HG02610 (cell line): ENCODE results near the gene ECHDC1.
"Not testable (repeated sequence)": the region's sequence is repeated elsewhere in the genome, so short reads cannot be mapped to it uniquely, and the experiment has no call there.

Experiments used
- ATAC-seq: cut with Tn5 transposase; IDR thresholded peaks from one replicate; pipeline ENCODE4 v1.9.1; 2021; ENCODE audit warnings: mild to moderate bottlenecking, moderate library complexity; ENCODE audit not compliant: unreplicated experiment

The ECHDC1 gene, protein sequence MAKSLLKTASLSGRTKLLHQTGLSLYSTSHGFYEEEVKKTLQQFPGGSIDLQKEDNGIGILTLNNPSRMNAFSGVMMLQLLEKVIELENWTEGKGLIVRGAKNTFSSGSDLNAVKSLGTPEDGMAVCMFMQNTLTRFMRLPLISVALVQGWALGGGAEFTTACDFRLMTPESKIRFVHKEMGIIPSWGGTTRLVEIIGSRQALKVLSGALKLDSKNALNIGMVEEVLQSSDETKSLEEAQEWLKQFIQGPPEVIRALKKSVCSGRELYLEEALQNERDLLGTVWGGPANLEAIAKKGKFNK

DNA sequence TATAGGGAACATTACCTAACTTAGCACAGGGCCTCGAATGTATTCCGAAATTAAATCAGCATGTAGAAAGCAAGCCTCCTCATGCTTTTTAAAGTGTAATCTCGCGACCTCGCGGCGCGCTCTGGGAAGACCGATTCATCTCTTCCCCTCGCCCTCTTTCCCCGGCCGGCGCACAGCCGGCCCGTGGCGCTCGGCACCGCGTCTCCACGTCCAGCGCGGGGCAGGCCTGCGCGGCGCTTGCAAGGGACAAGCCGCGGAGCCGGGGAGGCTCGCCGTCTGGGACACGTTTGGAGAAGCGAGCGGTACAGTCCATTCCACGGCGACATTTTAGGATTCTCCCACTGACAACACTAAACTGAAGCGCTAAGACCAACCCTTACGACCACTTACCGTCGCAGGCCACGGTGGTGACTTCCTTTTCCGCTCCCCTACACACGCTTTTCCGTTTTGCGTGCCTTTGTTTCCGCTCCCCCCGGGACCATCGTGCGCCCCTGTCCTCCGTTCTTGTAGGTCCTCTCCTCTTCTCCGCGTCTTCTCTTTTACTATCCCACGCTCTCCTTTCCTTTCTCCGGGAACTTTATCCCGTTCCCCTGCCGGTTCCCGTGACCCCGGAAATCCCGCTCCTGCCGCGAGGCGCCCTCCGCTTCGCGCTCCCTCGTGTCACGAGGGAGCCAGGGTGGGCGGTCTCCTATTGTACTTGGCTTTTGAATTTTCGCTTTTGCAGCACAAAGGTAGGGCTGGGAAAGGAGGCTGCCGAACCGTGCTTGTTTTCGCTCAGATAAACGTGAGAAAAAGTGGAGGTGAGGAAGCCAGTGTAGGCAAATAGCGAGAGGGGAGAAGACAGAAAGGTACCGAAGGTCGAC lies at the start of gene ECHDC1:
ECHDC1 (minus strand) TSS at position 664 of the 863 bp plus-strand sequence. CDS start 12,581 bp downstream, outside the sequence.
- ATAC-seq, result peak; percentile 65

DNA sequence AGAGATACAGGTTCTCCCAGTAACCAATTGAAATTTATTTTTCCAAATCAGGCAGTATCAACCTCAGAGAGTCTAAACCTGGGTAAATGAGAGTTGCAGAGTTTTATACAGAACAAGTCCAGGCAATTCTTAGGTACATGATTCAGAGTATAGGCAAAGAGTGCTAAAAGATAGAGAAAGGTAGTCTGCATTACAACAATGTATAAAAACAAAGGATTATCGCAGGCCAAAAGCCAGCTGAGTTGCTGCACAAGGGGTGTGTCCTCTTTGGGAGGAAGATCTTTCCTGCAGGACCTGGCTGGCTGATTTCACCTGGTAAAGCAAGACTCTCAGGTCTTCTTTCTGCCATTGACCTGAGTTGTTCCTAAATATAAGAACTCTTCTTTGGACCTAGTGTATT lies 48.9 kb upstream of the ECHDC1 start:
- ATAC-seq, result no peak

DNA sequence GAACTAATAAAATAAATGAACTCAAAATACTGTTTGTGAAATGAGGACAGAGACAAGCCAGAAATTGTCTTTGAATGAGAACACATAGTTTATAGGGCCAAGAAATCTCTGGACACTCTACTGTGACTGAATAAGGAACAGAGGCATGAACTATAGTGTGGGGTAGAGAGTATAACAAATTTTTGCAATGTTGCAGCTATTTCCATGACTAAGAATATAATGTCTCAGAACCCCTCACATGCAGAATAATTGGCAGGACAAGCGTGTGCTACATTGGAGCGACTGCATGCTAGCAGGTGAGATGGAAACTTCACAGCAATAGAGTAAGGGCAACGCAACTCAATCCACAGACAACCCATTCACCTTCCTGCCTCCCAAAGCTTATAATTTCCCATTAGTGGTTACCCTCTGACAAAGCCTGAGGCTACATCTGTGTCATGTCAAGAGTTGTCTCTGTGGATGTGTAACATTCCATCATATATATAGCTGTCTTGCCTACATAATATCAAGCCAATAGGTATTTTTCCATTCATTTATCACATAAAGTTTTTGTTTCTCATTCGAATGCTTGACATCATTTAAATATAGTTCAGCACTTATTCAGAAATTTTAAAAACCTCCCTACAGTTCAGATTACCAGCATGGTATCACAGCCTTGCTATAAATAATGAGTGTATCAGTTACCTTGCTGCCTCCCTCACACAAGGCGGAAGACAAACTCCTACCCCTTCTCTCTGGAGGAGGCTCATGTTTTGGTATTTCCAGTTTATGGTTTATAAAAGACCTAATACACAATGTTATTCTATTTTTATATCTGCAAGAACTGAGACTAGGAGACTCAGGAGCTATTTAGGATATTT lies 47.9 kb upstream of the ECHDC1 start:
- no peak for ATAC-seq

DNA sequence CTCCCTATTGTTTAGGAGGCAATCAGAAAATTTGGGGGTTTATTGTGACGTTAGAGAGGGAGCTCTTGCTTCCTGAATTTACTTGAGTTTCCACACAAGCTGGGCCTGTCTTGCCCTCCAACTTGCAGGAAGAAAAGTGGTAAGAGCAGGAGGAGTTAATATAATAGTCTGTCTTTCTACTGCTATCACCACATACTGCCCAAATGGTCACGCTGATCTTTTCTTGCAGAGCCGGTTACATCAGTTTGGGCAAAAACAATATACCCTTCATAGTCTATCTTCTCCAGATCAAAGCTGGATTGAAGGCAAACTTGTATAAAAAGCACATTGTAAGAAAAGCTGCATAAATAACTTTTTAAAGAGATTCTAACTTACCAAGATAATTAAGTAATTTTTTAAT lies 46.3 kb upstream of the ECHDC1 start:
- no peak for ATAC-seq

DNA sequence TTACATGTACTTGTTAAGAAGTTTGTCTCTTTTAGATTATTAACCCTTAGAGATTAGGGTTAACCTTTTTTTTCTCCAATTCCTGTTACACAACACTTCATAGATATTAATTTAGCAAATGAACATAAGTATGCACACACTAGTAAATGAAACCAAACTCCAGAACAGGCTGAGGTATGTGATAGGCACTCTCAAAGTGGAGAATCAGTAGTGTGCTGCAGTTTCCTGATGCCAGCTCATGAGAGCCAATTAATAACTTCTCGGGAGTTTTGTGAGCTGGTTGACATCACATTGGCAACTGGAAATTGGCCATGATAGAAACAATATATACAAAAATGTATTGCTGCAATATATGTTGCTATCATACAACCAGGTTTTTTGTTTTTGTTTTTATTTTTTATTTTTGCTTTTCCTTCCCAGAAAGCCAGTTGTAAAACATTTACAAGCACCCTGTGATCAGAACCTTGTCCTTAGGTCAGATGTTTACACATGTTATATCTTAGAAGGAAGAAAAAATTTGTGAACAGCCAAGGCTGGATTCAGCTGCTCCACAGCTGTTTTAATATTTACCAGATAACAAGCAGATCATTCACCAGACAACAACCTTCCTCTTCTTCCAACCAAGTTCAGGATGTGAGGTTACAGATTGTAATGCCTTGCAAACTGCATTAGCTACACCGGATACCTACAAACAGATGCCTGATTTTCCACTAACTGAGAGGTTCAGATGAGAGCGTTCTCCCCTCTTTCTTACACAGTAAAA lies 42.4 kb upstream of the ECHDC1 start:
- ATAC-seq, result no peak

DNA sequence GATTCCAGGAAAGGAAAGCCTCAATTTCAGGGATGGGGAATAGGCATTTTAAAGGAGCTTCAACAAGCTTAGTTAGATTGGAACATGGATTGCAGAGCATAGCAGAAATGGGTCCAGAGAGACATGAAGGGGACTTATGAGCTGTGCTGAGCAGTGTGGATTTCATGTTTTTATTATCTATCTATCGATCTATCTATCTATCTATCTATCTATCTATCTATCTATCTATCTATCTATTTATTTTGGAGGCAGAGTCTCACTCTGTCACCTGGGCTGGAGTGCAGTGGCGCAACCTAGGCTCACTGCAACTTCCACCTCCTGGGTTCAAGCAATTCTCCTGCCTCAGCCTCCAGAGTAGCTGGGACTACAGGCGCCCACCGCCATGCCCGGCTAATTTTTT lies 41.4 kb upstream of the ECHDC1 start:
- not testable (repeated sequence) for ATAC-seq

DNA sequence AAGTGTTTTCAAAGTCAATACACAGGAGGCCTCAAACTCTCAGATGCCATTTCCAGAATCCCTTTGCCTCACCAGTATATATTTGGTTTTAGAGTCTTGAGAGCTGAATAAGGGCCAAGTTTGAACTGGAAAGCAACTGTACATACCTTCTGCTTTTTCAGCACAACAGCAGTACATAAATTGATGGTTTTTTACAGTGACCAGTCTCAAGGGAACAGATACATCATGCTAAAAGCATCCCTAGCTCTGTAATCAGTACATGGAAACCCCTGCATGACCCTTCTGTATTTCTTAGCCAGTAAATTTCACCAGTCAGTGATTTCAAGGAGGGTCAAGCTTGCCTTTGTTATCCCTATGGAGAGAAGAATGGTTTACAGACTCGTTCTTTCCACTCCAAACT lies 40.6 kb upstream of the ECHDC1 start:
- no peak for ATAC-seq

DNA sequence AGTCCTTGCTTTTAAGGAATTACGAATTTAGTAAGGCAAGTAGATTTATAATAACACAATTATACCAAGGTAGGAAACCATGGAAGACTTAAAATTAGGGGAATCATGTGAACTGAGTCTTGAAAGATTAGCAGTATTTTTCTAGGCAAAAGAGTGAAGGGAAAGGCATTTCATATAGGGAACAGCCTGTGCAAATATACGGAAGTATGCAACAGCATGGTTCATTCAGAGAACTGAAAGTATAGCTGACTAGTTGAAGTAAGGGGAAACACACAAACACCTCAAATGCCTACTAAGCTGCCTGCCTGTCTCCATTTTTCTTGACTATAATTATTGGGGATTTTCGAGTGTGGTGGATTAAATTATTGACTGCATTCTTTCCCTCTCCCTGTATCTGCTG lies 39.0 kb upstream of the ECHDC1 start:
- no peak for ATAC-seq

DNA sequence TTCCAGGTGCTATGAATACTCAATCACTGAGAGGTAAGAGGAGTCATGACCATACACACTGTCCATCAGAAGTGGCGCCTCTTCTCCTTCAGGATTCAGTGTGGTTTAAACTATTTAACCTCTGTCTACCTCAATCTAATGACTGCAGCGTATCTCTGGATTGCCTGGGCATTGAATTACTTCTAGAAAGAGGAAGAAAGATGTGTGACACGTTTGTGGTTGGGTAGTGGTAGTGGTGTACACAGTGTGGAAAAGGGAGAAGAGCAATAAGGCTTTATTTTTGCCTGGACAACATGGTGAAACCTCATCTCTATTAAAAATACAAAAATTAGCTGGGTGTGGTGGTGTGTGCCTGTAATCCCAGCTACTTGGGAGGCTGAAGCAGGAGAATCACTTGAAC lies 38.0 kb upstream of the ECHDC1 start:
- ATAC-seq, result no peak

DNA sequence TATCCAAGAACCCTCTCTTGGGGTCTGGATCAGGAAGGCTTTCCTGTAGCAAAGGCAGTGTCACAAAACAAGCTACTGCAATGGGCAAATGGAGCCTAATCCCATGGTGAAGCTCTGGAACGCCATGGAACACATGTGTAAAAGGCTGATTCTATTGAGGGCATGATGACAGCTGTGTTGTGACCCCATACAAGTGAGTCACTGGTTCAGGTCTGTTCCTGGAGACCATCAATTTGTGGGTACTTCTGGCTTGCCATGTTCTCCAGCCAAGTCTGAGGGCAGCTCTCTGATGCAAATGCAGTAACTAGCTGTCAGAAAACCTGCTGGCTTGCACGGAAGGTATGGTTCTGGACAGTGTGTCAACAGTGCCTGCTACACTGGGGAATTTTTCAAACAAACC lies 33.3 kb upstream of the ECHDC1 start:
- ATAC-seq, result no peak

DNA sequence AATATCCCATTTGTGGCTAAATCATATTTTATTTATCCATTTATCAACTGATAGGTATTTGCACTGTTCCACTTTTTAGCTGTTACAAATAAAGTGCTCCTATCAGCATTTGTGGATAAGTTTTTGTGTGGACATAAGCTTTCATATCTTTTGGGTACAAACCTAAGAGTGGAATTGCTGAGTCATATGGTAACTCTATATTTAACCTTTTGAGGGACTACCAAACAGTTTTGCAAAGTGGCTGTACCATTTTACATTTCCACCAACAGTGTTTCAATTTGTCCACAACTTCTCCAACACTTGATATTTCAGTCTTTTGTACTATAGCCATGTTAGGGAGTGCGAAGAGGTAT lies 23.6 kb upstream of the ECHDC1 start:
- ATAC-seq, result no peak

DNA sequence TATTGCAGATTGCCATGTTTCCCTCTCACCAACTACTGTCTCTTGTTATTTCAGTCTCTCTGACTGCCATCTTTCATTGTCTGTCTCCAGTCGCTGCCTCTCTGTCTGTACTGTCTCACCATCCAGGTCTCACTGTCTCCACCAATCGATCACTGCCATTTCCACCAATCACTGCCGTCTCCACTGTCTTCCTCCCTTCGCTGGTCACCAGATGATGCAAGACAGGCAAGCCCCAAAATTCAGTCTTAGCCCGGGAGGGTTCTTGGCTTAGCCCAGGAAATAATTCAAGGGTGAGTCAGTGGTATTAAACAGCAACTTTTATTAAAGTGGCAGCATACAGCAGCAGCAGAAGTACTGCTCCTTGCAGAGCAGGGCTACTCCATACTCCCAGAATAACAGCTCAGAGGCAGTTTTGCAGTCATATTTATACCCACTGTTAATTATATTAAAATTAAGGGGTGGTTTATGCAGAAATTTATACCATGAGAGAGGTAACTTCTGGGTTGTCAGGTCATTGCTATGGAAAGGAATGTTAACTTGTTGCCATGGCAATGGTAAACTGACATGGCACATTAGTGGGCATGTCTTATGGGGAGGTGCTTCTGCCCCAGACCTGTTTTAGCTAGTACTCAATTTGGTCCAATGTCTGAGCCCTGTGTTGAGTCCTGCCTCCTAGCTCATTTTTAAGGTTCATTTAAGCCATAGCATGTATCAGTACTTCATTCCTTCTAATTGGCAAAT lies 23.0 kb upstream of the ECHDC1 start:
- no peak for ATAC-seq

DNA sequence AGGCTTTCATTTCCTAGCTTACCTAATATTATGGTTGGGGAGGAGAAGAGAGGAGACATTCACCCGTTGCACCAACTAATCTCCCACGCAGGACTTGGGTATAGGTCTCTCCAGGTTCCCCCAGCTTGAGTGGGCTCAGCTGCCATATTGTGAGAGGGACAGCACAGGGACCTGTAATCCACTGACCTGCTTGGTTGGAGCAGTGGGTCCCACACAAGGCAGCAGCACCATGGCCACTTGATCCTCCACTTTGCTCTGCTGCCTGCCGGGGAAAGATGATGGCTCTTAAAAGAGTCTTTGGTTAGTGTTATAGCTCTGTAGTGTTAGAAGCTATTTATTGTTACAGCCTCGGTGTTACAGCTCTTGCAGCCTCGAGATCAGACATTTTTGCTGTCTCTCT lies 22.5 kb upstream of the ECHDC1 start:
- no peak for ATAC-seq

DNA sequence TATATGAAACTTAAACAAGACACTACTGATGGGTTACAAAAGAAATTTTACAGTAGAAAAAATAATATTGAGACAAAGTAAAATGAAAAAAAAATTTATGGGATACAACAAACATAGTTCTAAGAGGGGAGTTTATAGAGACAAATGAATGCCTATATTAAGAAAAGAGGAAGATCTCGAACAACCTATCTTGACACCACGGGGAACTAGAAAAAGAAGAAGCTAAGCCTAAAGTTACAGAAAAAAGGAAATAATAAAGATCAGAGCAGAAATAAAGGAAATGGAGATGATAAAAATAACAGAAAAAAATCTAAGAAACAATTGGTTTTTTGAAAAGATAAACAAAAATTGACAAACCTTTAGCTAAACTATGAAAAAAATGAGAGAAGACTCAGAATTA lies 9.1 kb upstream of the ECHDC1 start:
- no peak for ATAC-seq

DNA sequence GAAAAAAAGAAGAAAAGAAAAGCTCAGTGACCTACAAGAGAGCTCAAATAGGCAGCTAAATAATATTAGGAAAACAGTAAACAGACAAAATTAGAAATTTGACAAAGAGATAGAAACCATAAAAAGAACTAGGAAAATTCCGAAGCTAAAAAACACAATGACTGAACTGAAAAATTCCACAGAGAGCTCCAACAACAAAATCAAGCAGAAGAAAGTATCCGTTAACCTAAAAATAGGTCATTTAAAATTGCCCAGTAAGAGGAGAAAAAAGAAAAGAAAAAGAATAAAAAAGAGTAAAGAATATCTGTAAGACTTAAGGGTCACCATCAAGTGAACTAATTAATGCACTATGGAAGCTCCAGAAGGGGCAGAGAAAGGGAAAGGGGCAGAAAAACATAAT lies 6.6 kb upstream of the ECHDC1 start:
- no peak for ATAC-seq

DNA sequence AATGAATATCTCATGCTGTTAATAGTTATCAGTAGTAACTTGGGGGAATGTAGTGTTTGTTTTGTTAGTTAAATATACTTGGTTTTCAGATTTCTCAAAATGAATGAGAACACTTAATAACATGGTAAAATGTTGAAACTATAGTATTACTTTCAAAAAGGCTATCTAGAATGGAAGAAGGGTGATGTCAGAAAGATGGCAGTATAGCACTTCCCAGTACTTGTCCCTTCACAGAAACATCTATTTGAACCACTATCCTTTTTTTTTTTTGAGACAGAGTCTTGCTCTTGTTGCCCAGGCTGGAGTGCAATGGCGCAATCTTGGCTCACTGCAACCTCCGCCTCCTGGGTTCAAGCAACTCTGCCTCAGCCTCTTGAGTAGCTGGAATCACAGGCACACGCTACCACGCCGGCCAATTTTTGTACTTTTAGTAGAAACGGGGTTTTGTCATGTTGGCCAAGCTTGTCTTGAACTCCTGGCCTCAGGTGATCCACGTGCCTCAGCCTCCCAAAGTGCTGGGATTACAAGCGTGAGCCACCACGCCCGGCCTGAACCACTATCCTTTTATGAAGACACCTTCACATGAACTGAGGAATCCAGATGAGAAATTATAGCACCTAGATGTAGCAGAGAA lies 4.7 kb upstream of the ECHDC1 start:
- ATAC-seq, result no peak

DNA sequence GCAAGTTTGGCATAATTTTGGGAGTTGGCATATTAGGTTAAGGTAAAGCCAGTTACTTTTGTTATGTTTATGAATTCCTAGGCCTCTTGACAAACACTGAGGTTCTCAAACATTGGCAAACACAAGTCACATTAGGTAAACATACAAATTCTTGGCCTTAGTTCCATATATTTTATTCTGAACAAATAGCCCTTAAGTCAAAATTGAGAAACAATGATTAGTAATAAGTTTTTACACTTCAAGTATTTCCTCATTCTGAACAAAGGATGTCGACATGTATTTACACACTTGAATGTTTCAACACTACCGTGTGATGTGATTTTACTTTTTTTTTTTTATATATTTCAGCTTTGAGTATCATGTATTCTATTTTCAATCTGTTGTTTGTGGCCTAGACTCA lies 3.8 kb upstream of the ECHDC1 start:
- ATAC-seq, result no peak

DNA sequence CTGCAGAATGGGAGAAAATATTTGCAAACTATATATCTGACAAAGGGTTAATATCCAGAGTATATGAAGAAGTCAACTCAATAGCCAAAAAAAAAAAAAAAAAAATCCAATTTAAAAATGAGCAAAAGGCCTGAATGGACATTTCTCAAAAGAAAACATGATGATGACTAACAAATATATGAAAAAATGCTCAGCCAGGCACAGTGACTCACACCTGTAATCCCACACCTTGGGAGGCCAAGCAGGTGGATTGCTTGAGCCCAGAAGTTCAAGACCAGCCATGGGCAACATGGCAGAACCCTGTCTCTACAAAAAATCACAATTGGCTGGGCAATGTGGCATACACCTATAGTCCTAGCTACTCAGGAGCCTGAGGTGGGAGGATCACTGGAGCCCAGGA lies 2.1 kb upstream of the ECHDC1 start:
- no peak for ATAC-seq

DNA sequence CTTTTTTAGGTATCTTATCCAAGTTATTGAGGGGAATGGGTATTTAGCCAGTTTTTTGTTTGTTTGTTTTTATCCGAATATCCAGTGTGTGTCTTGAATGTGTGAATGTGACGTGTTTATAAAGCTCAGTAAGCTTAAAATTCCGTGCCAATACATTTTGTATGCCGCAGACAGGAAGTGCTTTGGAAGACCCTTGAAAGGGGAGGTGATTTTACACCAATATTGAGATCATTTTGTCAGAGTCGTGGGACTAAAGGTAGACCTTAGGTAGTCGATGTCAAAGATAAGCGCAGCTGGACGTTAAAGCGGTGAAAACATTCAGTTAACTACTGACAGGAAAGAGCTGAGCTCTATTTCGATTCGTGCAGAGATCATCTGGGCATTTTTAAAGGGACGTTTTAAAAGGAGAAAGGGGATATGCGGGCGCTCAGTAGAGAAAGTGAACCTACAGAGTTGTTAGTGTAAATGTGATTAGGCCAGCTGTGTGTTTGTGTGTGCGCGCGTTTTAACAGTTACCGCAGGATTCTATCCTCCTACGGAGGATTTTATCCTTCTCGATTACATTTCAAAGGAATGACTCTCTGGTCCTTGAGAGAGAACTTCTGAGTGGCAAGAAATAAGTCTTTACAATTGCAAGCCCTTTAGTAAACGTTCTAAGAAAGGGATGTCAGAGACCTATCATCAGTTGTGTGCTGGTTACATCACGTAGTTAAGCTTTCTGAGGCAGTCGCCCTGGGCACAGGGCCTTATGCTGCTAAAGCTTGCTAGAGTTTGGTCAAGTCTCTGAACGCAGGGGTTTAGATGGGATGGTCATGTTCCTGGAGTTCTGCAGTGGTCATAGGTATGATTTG lies 625 bp upstream of the ECHDC1 start:
- ATAC-seq, result no peak
